ENCODE data around the gene SEC16B. TPM values are rescaled to one million over a fixed set of nuclear protein-coding genes. Genes with fewer than 3 reads are reported as not detected.

SEC16B gene
- total and polyA plus RNA-seq, 2 of the 13 experiments (the other 11 are each of a cell fraction or from before 2014, with no cell fraction given), result 4.6 to 5.8 TPM

GRCh38 chr1:177928952-177929351, 40.9 kb downstream of the SEC16B start:
- H3K4me1 ChIP-seq (ENCODE audit: insufficient read depth, low read length), result no peaks in the 10 kb centered on the region
- no peaks in the 10 kb centered on the region; a peak in 1 of 5 replicates for H3K27me3 ChIP-seq (ENCODE audit: control insufficient read depth in 1 of 2, insufficient read depth in 2 of 2, low read length in 2 of 2)
- intact Hi-C loops (cut with micrococcal nuclease; ENCODE audit: unreplicated experiment) (no loop called here), in situ Hi-C loops (cut with HindIII; ENCODE audit: extremely low pct_ligation_motif_present, low pct_unique_long_range_greater_than_20kb) (loop anchor here (25.0 kb wide), 1 partner anchor 1017 kb away; no protein-coding TSS in a partner anchor)
- no peak overlapping the region for H3K9ac ChIP-seq (ENCODE audit: insufficient read depth, low read depth, low read length)
- H3K4me2 ChIP-seq (ENCODE audit: low read depth, low read length), result no peak overlapping the region
- H3K9me3 ChIP-seq (ENCODE audit: low read length), result no peaks in the 10 kb centered on the region
- no TSS peak for BruUV-seq (replicated peaks)
- TF ChIP-seq PAXIP1 (CRISPR knock-in tag; conservative IDR thresholded peaks at IDR 0.05), result no peak
- no peak for TF ChIP-seq FOXC1 (CRISPR knock-in tag; IDR thresholded peaks at IDR 0.05; ENCODE audit: borderline replicate concordance)
- TF ChIP-seq ZNF10 (CRISPR knock-in tag; IDR thresholded peaks at IDR 0.05; ENCODE audit: borderline replicate concordance, low read depth), result no peak
- TF ChIP-seq SIN3A (IDR thresholded peaks at IDR 0.05; ENCODE audit: borderline replicate concordance, low read depth, low read length), result no peak
- no peak for TF ChIP-seq NPAS2 (CRISPR knock-in tag; IDR thresholded peaks at IDR 0.05; ENCODE audit: borderline replicate concordance)
- TF ChIP-seq ZBTB20 (CRISPR knock-in tag; IDR thresholded peaks at IDR 0.05; ENCODE audit: borderline replicate concordance, low read depth), result no peak
- TF ChIP-seq SRF (IDR thresholded peaks at IDR 0.05; ENCODE audit: low read depth, low read length), result no peak
- TF ChIP-seq PRDM4 (CRISPR knock-in tag; IDR thresholded peaks at IDR 0.05; ENCODE audit: borderline replicate concordance), result no peak
- TF ChIP-seq THAP7 (CRISPR knock-in tag; IDR thresholded peaks at IDR 0.05), result no peak
- no peak for TF ChIP-seq ZNF556 (CRISPR knock-in tag; IDR thresholded peaks at IDR 0.05; ENCODE audit: borderline replicate concordance)
- CTCF ChIA-PET (ENCODE audit: low intra/inter-chr PET ratio, low total read pairs), result no interaction called here
- DNase-seq (ENCODE audit: low spot score) (no peak), ATAC-seq (no peak), FAIRE-seq (no peak)
- no peak overlapping the region for H3K27ac ChIP-seq (ENCODE audit: extremely low read length, insufficient read depth, low read length)
- no peak overlapping the region for H2AFZ ChIP-seq (ENCODE audit: low read length)
- 85% methylated on average over 2 of the region's 2 CpGs for WGBS (ENCODE audit: low lambda C conversion rate)
- no peaks in the 10 kb centered on the region for H4K20me1 ChIP-seq (ENCODE audit: insufficient read depth, low read length)
- POLR2A ChIA-PET, result no interaction called here
- peaks cover 2 to 24% of the 10 kb centered on the region in 2 experiments; a peak in 3 of 5 replicates for H3K36me3 ChIP-seq (replicated peaks in 1 of 2; ENCODE audit: control insufficient read depth in 1 of 2, insufficient read depth in 2 of 2, low read length in 2 of 2)
- H3K4me3 ChIP-seq (replicated peaks in 1 of 3; ENCODE audit: insufficient read depth in 1 of 3, low read depth in 2 of 3, low read length in 3 of 3), result no peak overlapping the region
- H3K79me2 ChIP-seq (ENCODE audit: insufficient read depth, low read length), result no peaks in the 10 kb centered on the region

Measured in HepG2 (cell line).